ENCODE results near the gene CDKN1A. TPM values are rescaled to one million over a fixed set of nuclear protein-coding genes. Genes with fewer than 3 reads are reported as not detected.

The CDKN1A gene
- total RNA-seq, 1 experiment from 2014 or later: 75.1 TPM

- TF ChIP-seq PRDM15 (CRISPR knock-in tag; IDR thresholded peaks at IDR 0.05) (no peak), MAX (CRISPR knock-in tag; IDR thresholded peaks at IDR 0.05) (peak; percentile 65), USF1 (CRISPR knock-in tag; IDR thresholded peaks at IDR 0.05) (peak; percentile 28; the same call in 1 of the 2 replicates), FOXK1 (CRISPR knock-in tag; IDR thresholded peaks at IDR 0.05) (peak; percentile 78), ZNF512 (CRISPR knock-in tag; IDR thresholded peaks at IDR 0.05; ENCODE audit: borderline replicate concordance) (no peak), ZNF232 (CRISPR knock-in tag; IDR thresholded peaks at IDR 0.05) (no peak), CREB1 (CRISPR knock-in tag; IDR thresholded peaks at IDR 0.05) (no peak), NR1H2 (CRISPR knock-in tag; IDR thresholded peaks at IDR 0.05) (no peak), PREB (CRISPR knock-in tag; IDR thresholded peaks at IDR 0.05; ENCODE audit: borderline replicate concordance) (no peak), CDX4 (CRISPR knock-in tag; IDR thresholded peaks at IDR 0.05; ENCODE audit: borderline replicate concordance) (no peak), E2F1 (CRISPR knock-in tag; IDR thresholded peaks at IDR 0.05) (no peak), HMGXB4 (CRISPR knock-in tag; IDR thresholded peaks at IDR 0.05) (0 out of 2 replicates have a peak, but pooled peaks have one; percentile 29), ZNF671 (CRISPR knock-in tag; IDR thresholded peaks at IDR 0.05) (no peak), ATF6 (CRISPR knock-in tag; IDR thresholded peaks at IDR 0.05) (no peak), CTCF (IDR thresholded peaks at IDR 0.05) (no peak), MYBL2 (CRISPR knock-in tag; IDR thresholded peaks at IDR 0.05) (no peak), ZBTB43 (CRISPR knock-in tag; IDR thresholded peaks at IDR 0.05) (no peak), ZNF121 (CRISPR knock-in tag; IDR thresholded peaks at IDR 0.05) (no peak)
Measured at GRCh38 chr6:36666826-36667591, 11.5 kb upstream of the CDKN1A start (continued).

Data from WTC11 (cell line).